Measurements from ENCODE around the gene SPNS2.
"Not testable (repeated sequence)": the region's sequence is repeated elsewhere in the genome, so short reads cannot be mapped to it uniquely, and the experiment has no call there.

SPNS2 gene

DNA sequence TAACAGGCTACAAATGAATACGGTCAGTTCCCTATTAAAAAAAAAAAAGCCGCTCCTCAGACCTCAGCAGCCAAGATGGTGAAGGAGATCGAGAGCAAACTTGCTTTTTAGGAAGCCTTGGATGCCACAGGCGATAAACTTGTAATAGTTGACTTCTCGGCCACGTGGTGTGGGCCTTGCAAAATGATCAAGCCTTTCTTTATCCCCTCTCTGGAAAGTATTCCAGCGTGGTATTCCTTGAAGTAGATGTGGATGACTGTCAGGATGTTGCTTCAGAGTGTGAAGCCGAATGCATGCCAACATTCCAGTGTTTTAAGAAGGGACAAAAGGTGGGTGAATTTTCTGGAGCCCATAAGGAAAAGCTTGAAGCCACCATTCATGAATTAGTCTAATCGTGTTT is 73.5 kb downstream of the SPNS2 start:
- no peak for DNase-seq (ENCODE audit: low read depth)

DNA sequence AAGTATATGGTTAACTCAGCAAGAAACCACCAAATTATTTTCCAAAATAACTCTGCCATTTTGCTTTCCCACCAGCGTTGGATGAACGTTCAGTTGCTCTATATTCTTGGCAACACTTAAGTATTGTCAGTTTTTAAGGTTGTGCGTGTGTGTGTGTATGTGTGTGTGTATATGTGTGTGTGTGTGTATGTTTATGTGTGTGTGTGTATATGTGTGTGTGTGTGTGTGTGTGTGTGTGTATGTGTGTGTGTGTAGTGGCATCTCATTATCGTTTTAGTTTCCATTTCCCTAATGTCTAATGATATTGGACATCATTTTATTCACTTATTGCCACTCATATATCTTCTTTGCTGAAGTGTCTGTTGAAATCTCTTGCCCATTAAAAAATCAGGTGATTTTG is 74.4 kb downstream of the SPNS2 start:
- DNase-seq (ENCODE audit: low read depth) = no peak

DNA sequence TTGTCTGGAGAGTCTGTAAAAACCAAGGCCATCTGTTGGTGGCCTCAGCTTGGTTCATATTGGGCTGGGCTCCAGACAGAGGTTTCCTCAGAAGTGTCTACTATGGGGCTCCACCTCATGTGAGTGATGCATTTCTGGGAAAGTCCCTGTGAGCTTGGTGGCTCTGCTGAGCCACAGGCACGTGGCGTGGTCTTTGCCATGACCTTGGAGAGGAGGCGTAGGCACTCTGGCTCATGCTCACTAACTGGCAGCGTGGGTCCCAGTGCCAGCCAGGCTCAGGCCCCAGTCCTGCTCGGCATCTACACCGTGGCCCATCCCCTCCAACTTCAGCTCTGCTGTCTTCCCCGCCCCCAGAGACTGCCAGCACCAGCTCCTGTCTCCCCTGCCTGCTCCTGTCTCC is 75.0 kb downstream of the SPNS2 start:
- DNase-seq (ENCODE audit: low read depth) = no peak

DNA sequence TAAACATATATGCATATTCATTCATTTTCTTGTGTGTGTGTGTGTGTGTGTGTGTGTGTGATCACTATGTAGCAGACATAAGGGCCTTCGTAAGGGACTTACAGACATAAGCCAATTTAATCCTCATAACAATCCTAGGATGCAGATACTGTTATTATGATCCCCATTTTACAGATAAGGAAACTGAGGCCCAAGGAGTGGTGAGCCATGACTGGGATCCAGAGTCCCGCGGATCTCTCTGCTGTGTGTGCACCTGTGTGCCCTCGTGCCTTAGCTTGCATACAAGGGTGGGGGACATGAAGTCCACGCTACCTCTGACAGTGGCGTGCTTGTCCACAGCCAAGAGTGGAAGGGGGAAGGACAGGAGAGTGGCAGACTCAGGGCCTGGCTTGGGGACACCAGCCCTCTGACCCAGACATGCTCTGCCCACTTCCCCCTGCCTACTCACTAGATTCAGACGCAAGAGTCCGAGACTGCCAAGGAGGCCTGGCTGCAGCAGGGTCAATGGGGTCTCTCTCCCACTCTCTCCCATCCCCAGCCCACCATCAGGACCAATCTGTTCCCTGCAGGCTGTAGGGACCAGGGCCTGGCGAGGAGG is 75.9 kb downstream of the SPNS2 start:
- DNase-seq (ENCODE audit: low read depth) = no peak

DNA sequence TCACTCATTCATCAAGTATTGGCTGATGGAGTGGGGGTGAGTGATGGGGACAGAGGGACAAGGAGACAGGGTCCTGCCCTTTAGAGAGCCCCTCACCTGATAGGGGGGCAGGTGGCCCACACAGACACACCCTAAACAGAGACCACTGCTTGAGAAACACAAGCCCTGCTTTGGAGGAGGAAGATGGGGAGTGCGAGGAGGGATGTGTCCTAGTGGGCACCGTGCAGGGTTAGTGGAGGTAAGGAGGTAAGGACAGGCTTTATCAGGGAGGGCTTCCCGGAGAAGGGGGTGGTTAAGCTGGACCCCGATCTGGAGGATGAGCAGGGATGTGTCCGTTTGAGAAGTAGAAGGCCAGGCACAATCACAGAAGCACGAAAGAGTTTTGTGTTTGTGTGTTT is 77.5 kb downstream of the SPNS2 start:
- no peak for DNase-seq (ENCODE audit: low read depth)

DNA sequence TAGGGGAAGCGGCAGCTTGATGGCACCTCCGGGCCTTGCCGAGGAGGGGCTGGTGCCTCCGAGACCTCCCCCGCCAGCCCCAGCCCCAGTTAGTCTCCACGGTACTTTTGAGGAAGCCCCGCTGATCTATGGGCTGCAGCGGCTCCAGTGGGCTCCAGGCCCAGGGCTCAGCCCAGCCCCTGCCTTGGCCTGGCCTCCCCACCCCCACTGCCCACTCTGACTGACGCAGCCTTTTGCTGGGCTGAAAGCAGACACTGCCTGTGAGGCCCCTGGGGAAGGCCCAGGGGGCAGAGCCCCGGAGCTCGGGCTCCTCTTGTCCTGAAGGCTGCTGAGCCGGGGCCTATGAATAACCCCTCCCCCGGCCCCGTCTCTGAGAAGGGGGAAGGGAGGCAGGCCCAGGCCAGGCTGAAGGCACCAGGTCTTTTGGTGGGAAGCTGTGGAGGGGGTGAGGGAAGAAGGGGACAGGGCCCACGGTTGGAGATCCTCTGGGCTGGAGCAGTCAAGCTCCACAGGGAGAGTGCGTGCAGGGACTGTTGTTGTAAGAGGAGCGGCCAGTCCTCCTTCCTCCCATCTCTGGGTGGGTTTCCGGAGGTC is 78.1 kb downstream of the SPNS2 start:
- DNase-seq (ENCODE audit: low read depth) = peak; percentile 57

DNA sequence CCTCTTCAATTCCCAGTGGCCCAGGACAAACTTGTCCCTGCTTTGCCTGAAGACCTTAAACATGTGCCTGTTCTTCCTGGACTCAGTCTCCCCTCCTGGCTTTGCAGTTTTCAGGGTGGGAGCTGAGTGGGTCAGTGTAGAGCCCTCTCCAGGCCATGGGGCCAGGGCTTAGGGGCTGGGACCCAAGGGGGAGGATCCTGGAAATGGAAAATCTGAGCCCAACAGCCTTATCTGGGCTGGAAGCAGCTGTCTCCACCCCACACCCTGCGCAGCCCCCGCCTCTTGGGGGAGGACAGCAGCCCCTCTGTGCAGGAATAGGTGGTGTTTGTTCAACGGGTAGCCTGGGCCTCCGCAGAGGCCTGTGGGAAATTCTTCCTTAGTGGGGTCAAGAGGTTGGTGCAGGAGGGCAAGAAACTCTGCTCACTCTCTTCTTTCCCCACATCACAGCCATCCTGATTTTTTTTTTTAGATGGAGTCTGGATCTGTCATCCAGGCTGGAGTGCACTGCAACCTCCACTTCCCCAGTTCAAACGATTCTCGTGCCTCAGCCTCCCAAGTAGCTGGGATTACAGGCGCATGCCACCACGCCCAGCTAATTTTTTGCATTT is 78.8 kb downstream of the SPNS2 start:
- peak; percentile 54 for DNase-seq (ENCODE audit: low read depth)

DNA sequence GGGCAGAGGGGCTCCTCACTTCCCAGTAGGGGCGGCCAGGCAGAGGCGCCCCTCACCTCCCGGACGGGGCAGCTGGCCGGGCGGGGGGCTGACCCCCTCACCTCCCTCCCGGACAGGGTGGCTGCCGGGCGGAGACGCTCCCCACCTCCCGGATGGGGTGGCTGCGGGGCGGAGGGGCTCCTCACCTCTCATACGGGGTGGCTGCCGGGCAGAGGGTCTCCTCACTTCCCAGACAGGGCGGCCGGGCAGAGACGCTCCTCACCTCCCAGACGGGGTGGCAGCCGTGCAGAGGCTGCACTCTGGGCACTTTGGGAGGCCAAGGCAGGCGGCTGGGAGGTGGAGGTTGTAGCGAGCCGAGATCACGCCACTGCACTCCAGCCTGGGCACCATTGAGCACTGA is 79.7 kb downstream of the SPNS2 start:
- DNase-seq (ENCODE audit: low read depth) = not testable (repeated sequence)

DNA sequence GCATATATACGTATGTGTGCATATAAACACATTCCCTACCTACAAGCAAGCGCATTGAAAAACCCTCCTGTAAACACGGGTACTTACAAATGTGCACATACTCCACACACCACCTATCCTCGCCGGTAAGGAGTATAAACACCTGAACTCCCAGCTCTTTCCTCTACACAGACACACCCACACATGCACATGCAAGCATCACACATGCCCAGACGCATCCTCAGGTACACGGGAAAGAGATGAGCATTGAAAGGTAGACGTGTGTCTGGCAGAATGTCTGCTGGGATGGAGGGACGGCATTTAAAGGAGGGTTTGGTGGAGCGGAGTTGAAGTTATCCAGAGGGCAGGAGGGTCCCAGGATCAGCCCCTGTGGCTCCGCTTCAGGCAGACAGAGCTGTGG is 81.0 kb downstream of the SPNS2 start:
- DNase-seq (ENCODE audit: low read depth) = no peak

DNA sequence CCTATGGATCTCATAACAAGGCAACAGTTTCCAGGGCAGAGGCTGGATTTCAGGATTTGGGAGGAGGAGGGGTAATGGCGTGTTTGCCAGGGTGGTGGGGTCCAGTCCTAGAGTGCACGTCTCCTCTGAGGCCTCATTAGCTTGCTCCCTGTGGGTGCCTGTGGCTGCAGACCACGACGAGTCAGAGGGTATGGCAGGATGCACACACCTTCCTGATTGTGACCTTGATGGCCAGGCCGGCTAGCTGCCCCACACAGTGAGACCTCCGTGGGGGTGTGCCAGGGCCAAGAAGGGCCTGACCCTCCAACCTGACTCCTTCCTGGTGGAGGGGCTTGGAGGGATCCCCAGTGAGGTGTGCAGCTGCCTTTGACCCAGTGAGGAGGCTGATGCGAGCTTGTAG is 81.6 kb downstream of the SPNS2 start:
- DNase-seq (ENCODE audit: low read depth) = no peak

DNA sequence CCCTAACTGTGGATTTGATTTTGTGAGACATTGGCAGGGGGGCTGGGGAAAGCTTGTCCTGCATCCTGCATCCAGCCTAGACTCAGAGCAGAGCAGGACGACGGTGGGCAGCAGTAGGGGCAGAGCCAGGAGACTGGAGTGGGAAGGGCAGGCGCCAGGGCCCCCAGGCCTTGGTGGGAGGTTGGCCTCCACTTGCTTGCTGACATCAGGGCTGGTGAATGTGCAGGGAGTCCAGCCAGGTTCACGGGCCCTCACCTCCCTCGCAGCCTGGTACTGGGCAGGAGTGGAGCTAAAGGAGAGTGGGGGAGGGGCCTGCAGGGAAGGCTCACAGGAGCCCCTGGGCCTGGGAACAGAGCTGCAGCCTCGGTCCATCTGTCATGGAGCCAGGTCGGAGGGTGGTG is 83.4 kb downstream of the SPNS2 start:
- peak; percentile 81 for DNase-seq (ENCODE audit: low read depth)

DNA sequence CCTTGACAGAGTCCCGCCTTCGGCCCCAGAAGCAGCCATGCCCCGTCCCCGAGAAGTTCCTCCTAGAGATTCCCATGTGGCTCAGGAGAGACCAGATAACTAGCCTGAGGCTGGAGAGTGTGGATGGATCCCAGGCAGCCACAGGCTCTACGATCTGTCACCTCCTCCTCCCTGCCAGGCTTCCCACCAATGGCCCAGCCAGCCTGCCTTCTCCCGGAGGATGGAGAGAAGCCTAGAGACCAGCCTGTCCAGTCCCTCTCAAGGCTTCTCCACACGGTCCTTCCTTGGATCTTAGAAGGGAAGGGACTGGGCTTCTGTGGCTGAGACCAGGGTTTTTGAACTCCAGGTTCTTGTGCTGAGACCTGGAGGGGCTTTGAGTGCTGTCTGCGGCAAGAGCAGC is 84.0 kb downstream of the SPNS2 start:
- no peak for DNase-seq (ENCODE audit: low read depth)

DNA sequence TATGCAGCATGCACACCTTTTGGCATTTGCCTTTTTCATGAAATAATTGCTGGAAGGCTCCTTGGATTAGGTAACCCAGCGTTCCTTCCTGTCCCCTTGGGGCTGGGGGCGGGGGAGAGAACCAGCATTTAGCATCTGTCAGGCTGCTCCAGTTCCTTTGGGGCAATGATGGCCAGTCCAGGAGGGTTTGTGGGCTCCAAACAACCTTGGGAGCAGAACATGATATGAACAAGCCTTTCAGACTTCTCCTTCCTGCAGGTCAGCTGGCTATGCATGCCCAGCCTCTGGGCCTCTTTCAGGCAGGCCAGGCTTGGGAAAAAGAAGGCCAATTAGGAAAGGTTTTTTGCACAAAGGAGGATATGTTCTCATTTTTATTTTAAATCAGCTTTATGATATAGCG is 84.5 kb downstream of the SPNS2 start:
- DNase-seq (ENCODE audit: low read depth) = no peak

DNA sequence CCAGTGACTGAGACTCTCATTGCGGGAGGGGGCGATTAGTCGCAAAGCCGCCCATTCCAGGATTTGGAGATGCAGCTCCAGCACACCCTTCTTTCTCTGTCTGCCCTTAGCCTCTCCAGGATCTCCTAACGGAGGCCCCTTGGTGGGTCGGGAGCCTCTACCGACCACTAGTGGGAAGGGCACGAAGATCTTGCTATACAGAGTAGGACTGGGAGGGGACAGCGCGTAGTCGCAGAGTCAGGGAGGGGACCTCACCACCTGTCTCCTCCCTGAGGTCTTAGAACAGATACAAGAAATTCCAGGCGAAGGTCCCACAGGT is 85.1 kb downstream of the SPNS2 start:
- peak; percentile 26 for DNase-seq (ENCODE audit: low read depth)

DNA sequence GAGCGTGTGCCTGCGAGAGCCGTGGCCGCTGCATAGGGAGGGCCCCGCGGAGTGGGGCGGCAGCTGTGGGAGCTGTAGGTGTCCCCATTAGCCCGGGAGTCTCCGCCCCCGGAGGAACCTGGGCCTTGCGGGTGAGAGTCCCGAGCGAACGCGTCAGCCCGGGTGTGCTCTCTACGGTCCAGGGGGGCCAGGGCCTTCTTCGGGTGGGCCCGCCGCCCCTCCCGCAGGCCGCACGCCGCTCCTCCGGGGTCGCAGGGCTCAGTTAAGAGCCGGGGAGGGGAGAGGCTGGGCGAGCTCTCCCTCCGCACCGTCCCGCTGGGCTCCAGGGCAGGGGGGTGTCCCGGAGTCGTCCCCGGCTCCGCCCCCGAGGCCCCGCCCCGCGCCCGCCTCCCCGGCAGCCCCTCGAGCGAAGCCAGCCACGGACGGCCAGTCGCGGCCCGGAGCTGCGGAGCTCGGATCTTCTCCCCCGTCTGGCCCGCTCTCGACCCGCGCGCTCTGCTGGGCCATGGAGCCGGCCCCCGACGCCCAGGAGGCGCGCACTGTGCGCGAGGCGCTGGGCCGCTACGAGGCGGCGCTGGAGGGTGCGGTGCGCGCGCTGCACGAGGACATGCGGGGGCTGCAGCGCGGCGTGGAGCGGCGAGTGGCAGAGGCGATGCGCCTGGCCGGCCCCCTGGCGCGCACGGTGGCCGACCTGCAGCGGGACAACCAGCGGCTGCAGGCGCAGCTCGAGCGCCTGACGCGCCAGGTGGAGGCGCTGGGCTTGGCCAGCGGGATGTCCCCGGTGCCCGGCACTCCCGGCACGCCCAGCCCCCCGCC is 85.6 kb downstream of the SPNS2 start, which contains the start of gene SMTNL2:
SMTNL2 (plus strand) TSS at position 429 of the 816 bp plus-strand sequence; CDS start at position 506, 77 bp downstream.
- DNase-seq (ENCODE audit: low read depth) = no peak

DNA sequence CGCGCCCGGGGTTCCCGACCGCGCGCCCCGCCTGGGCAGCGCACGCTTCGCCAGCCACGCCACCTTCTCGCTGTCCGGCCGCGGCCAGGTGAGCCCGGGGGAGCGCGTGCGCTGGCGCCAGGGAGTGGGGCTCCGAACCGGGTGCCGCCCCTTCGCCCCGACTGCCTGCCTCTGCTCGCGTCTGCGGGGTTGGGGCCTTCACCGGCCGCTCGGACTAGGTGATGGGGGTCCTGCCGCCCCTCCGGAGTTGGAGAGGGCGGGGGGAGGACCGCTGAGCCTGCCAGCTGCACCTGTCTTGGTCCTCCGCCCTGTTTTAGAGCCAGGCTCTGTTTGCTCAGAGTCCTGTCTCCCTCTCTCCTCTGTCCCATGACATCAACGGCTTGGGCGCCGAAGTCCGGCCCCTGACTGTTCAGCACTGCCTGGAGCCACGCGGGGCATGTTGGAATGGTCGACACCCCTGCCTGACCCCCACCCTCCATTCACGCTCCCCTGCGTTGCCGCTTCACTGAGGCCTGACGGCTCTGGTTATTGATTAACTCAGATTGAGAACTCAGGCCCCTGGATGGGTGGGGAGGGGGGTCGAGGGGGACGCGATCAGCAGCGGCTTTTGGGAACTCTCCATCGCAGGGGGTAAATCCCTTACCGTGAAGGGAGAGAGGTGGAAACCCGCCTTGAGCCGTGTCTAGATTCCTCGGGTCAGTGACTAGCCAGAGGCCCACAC is 86.4 kb downstream of the SPNS2 start:
- no peak for DNase-seq (ENCODE audit: low read depth)

DNA sequence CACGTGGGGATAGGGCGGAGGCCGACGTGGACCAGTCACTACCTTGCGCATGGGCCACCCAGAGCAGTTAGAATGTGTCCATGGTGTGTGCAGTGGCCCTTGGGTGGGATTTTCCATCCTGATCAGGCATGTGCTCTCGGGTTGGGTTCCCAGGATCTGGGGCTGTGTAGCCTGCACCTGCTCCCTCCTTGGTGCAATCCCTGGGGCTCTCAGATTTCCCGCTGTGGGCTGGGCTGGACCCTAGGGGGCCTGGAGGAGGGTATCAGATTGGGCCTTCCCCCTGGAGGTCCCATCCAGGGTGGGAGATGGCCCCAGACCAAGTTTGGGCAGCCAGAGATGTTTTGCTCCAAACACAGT is 86.9 kb downstream of the SPNS2 start:
- DNase-seq (ENCODE audit: low read depth) = no peak

DNA sequence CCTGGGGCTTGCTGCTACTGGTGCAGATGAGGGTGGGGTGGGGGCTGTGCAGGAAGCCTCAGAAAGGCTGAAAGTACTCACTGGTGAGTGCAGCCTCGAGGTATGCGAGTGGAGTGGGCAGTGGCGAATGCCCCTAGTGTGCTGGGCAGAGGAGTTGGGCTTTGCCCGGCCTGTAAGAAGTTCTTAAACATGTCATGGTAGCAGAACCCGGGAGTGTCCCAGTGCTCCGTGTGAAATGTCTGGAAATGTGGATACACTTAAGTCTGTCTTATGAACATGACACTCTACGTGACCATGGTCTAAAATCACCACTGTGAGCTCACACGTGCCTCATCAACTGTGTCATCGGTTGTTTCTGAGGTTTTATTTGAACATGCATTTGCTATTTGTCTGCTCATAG is 87.4 kb downstream of the SPNS2 start:
- no peak for DNase-seq (ENCODE audit: low read depth)

DNA sequence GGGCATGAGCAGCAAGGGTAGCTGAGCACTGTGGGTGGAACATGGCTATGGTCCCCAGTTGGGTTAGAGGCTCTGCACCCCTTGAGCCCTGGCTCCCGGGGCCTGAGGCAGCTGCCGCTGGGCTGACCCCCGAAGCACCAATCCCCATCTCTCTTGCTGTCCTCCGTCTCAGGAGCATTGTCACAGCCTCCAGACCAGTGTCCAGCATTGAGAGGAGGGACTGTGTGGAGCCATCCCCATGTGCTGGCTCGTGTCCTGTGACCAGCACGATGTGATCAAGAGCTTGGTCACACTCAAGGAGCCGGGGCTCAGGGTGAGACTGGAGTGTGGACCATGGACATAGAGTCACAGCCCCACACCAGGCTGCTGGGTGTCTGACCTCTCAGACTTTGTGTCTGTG is 88.5 kb downstream of the SPNS2 start:
- no peak for DNase-seq (ENCODE audit: low read depth)

DNA sequence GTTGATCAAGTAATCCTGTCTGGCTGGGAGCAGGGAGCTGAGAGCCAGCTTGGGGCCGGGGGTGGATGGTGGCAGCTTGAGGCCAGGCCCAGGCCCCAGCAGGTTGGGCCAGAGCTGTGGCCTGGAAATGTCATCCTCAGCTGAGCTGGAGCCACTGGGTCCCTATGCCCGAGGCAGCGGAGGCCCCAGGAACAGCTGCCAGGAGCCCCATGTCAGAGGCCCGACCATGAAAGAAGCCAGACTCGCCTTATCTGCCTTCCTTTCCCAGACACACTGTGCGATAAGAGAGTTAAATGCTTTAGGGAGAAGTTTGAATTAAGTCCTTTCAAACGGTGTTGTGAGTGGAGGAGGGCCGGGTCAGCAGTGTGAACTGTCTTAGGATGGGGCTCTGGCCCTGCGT is 89.1 kb downstream of the SPNS2 start:
- peak; percentile 84 for DNase-seq (ENCODE audit: low read depth)

DNA sequence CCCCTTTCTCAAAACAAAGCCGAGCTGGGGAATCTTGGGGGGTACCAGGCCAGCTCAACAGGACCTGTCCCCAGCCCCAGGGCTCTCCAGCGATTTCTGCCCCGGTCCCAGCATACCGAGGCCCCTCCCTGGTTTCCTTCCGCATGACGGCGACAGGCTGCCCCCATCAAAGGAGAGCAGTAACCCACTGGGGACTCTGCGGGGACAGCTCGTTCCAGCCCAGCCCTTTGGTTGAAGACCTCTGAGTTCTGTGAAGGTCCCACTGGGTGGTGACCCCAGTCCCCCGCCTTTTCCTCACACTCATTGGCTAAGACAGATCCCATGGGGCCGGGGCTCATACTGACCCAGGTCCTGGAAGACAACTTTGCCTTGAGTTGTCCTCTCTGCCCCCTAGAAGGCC is 89.7 kb downstream of the SPNS2 start:
- DNase-seq (ENCODE audit: low read depth) = no peak

Data from amniotic epithelial cell (primary cell).